ENCODE data around the gene MAPK8.

DNA sequence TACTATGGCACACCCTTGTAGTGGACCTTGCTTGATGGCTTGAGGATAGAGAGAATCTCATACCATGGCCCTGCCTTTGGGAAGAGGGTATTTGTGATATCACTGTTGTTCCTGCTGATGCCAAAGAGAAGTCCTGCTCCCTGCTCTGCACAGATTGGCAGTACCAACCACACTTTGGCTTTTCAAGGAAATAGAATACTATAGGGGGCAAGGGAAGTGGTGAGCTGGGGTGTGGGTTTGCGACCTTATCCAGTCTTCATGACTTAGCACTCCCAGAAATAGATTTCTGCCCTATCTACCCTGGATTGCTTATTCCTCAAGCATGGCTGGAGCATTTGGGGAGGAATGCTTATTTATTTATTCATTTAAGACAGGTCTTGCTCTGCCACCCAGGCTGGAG is 6.8 kb upstream of the MAPK8 start:
- TF ChIP-seq FOXM1 (IDR thresholded peaks at IDR 0.05; ENCODE audit: borderline replicate concordance, low read depth) (no peak), EP300 (IDR thresholded peaks at IDR 0.05; ENCODE audit: borderline replicate concordance) (no peak), CEBPB (IDR thresholded peaks at IDR 0.05) (no peak), TEAD4 (IDR thresholded peaks at IDR 0.05) (no peak), MAX (IDR thresholded peaks at IDR 0.05) (no peak), RAD21 (IDR thresholded peaks at IDR 0.05; ENCODE audit: low read depth) (no peak), TAF1 (IDR thresholded peaks at IDR 0.05; ENCODE audit: low read depth) (no peak), CREB1 (IDR thresholded peaks at IDR 0.05; ENCODE audit: low read depth) (no peak), USF1 (IDR thresholded peaks at IDR 0.05) (no peak), YY1 (IDR thresholded peaks at IDR 0.05; ENCODE audit: low read depth) (no peak)
- TF ChIP-seq, protein P1, sequence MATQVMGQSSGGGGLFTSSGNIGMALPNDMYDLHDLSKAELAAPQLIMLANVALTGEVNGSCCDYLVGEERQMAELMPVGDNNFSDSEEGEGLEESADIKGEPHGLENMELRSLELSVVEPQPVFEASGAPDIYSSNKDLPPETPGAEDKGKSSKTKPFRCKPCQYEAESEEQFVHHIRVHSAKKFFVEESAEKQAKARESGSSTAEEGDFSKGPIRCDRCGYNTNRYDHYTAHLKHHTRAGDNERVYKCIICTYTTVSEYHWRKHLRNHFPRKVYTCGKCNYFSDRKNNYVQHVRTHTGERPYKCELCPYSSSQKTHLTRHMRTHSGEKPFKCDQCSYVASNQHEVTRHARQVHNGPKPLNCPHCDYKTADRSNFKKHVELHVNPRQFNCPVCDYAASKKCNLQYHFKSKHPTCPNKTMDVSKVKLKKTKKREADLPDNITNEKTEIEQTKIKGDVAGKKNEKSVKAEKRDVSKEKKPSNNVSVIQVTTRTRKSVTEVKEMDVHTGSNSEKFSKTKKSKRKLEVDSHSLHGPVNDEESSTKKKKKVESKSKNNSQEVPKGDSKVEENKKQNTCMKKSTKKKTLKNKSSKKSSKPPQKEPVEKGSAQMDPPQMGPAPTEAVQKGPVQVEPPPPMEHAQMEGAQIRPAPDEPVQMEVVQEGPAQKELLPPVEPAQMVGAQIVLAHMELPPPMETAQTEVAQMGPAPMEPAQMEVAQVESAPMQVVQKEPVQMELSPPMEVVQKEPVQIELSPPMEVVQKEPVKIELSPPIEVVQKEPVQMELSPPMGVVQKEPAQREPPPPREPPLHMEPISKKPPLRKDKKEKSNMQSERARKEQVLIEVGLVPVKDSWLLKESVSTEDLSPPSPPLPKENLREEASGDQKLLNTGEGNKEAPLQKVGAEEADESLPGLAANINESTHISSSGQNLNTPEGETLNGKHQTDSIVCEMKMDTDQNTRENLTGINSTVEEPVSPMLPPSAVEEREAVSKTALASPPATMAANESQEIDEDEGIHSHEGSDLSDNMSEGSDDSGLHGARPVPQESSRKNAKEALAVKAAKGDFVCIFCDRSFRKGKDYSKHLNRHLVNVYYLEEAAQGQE (IDR thresholded peaks at IDR 0.05; ENCODE audit: low read depth), result no peak

All from Ishikawa (cell line).